Skeletal muscle tissue (tissue), 4 donors: Measurements from ENCODE around the gene CCND2. TPM values are rescaled to one million over a fixed set of nuclear protein-coding genes. Genes with fewer than 3 reads are reported as not detected.

Source experiments
- H3K27ac ChIP-seq: one replicate; pipeline ENCODE4 v1.7.0; 2013; ENCODE audit warnings: mild to moderate bottlenecking, low read depth, low read length, inconsistent platforms
- H3K27me3 ChIP-seq, 3 donors: one replicate each; pipeline ENCODE4 v1.7.0; 2013; ENCODE audit warnings: low read length in 3 of 3; ENCODE audit not compliant: control insufficient read depth in 3 of 3, insufficient read depth in 3 of 3
- H3K36me3 ChIP-seq, 3 donors: one replicate each; pipeline ENCODE4 v1.7.0; 2013; ENCODE audit warnings: low read length in 3 of 3; ENCODE audit not compliant: control insufficient read depth in 3 of 3, insufficient read depth in 3 of 3
- H3K4me1 ChIP-seq, 3 donors: one replicate each; pipeline ENCODE4 v1.7.0; 2013; ENCODE audit warnings: low read length in 3 of 3, mild to moderate bottlenecking in 3 of 3; ENCODE audit not compliant: control insufficient read depth in 3 of 3, insufficient read depth in 3 of 3
- H3K4me3 ChIP-seq, 3 donors: one replicate each; pipeline ENCODE4 v1.7.0; 2013; ENCODE audit warnings: low read length in 3 of 3
- H3K9ac ChIP-seq, 3 donors: one replicate each; pipeline ENCODE4 v1.7.0; 2013; ENCODE audit warnings: low read length in 3 of 3, mild to moderate bottlenecking in 3 of 3, moderate library complexity in 2 of 3, low read depth in 1 of 3
- H3K9me3 ChIP-seq, 3 donors: one replicate each; pipeline ENCODE4 v1.7.0; 2013; ENCODE audit warnings: low read length in 3 of 3; ENCODE audit not compliant: control insufficient read depth in 3 of 3
- total RNA-seq: library from RNA; depleted of rRNA; stranded (reverse); fragments of >200 nt; gene quantifications from one replicate; pipeline ENCODE4 v1.2.3, GENCODE V29; 2014
- donor health status: Osteomylitis.

The CCND2 gene
- total RNA-seq, 1 donor from 2014 or later = 152 TPM

DNA sequence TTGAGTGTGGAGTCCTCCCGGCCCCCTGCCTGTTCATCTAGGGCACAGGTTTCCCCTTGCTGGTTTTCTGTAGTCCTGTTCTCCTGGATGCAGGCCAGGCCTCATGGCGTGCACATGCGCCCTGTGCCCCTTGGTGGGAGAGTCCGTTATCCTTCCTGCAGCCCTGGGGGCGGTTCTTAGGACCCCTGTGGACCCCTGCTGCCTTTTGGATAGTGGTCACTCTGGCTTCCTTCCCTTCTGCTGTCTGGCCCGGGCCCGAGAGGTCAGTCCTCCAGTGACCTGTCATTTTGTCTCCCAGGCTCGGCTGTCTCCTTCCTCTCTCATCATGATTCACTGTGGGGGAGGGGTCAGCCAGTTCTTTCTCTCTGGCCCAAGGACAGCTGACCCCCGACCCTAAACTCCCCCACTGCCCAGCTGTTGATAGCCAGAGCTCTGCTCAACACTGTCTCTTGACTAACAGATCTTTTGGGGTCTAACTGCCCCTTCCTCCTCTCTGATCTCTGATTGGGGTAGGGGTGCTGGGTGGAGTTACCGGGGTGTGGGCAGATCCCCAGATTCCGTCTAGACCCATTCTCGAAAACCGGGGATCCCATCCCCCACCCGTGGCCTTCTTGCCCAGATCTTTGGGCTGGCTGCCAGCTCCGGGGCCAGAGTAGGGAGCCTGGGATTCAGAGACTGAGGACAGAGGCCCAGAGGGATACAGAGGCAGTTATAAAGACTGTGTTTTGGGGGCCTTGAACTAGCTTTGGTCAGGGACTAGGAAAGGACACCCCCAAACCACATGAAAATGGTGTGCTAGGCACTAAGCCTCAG, 7.0 kb downstream of the CCND2 start:
- H3K9me3 ChIP-seq = no peaks in the 10 kb centered on the region
- H3K27ac ChIP-seq = no peak overlapping the region
- H3K27me3 ChIP-seq = peaks cover 7 to 64% (median 16%) of the 10 kb centered on the region in 3 donors
- no peak overlapping the region for H3K4me3 ChIP-seq
- H3K36me3 ChIP-seq = peaks cover 0 to 5% (median 0%) of the 10 kb centered on the region in 3 donors
- peaks cover 16 to 21% (median 21%) of the 10 kb centered on the region in 3 donors for H3K4me1 ChIP-seq
- H3K9ac ChIP-seq = peak overlapping the region in 1 of 3 donors; percentile 8

DNA sequence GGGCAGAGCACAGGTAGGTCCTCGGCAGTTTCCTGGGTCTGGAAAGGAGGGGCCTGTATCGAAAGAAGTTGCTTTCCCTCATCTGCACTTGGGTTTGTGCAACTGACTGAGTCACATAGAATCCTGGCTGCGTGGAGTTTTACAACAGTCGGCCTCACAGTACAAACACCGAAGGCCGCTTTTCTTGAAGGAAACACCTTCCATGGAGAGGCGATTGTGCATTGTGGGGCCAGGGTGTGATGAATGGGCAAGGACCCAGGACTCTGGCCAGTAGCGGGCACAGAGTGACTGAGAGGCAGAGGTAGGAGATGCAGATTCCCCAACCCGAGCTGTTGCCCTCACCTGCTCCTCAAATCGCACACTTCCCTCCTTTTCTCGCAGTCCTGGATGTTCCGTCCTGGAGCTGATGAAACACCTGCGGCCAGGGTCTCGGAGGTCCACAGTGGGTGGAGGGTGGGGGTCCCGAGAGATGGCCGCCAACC, 7.7 kb downstream of the CCND2 start:
- no peak overlapping the region for H3K27ac ChIP-seq
- H3K9me3 ChIP-seq = no peaks in the 10 kb centered on the region
- H3K9ac ChIP-seq = no peak overlapping the region
- no peak overlapping the region for H3K4me3 ChIP-seq
- H3K36me3 ChIP-seq = peaks cover 0 to 5% (median 0%) of the 10 kb centered on the region in 3 donors
- H3K27me3 ChIP-seq = peaks cover under 1 to 62% (median 12%) of the 10 kb centered on the region in 3 donors
- peaks cover 13 to 21% (median 20%) of the 10 kb centered on the region in 3 donors for H3K4me1 ChIP-seq

DNA sequence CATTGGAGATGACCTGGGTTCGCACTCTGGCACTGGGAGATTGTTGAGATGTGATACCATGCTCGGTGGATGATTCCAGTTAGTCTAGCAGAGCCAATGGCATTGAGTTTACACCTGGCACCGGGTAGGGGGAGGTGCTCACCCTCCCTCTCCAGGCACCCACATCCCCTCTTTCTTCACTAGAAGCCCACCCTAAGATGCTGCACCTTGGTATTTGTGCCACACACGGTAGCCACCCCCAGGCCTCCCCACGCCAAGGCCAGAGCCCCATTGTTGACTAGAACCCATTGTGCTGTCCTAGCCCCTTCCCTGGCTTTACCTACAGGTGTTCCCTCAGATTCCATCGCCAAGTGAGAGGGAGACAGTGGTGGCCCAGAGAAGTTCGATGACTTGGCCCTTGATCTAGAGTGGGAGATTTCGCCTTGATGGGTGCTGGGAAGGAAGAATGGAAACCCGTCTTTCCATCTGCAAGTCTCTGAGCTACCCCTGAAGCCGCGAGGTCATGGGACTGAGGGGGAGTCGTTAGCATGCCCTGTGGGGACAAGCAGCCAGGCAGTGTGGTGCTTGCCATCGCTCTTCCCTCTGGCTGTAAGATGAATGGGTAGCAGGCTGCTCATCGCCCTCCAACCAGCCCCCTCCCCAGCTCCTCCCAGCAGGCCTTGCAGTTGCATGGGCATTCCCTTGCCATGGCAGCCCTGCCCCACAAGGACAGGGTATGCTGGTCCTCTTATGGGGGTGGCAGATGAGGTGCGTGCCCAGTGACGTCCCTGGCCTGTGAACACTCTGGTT, 8.7 kb downstream of the CCND2 start:
- H3K27ac ChIP-seq = no peak overlapping the region
- no peaks in the 10 kb centered on the region for H3K9me3 ChIP-seq
- H3K4me1 ChIP-seq = peaks cover 6 to 18% (median 14%) of the 10 kb centered on the region in 3 donors
- peaks cover 0 to 5% (median 0%) of the 10 kb centered on the region in 3 donors for H3K36me3 ChIP-seq
- peaks cover 0 to 65% (median 17%) of the 10 kb centered on the region in 3 donors for H3K27me3 ChIP-seq
- H3K4me3 ChIP-seq = no peak overlapping the region
- no peak overlapping the region for H3K9ac ChIP-seq

DNA sequence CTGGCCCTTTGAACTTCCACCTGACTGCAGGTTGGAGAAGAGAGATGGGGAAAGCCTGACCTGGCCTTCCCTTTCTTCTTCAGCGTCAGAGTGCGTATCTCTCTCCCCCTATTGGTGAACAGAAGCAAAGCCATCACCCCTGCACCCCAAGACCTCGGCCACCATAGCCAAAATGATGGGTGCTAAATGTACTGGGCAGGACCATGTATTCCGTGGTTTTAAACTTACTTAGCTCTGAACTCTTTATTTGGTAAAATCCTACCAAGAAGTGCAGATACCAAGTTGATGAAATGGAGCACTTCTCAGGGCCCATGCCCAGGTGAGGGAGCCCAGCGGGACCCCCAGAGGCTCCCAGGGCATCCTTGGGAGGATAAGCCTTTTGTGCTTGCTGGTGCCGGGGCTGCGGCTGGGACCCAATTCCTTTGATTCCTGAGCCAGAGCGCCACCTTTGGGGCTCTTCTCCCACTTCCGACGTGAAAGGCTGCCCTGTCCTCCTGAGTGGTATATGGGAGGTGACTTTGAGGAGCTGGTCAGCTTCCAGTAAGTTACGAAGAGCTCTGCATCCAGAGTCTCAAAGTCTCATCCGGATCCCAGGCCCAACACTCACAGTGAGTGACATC, 9.4 kb downstream of the CCND2 start:
- H3K36me3 ChIP-seq = peaks cover 0 to 5% (median 0%) of the 10 kb centered on the region in 3 donors
- no peak overlapping the region for H3K27ac ChIP-seq
- H3K9ac ChIP-seq = no peak overlapping the region
- H3K9me3 ChIP-seq = no peaks in the 10 kb centered on the region
- peaks cover 6 to 16% (median 13%) of the 10 kb centered on the region in 3 donors for H3K4me1 ChIP-seq
- H3K4me3 ChIP-seq = no peak overlapping the region
- H3K27me3 ChIP-seq = peaks cover 0 to 64% (median 17%) of the 10 kb centered on the region in 3 donors

DNA sequence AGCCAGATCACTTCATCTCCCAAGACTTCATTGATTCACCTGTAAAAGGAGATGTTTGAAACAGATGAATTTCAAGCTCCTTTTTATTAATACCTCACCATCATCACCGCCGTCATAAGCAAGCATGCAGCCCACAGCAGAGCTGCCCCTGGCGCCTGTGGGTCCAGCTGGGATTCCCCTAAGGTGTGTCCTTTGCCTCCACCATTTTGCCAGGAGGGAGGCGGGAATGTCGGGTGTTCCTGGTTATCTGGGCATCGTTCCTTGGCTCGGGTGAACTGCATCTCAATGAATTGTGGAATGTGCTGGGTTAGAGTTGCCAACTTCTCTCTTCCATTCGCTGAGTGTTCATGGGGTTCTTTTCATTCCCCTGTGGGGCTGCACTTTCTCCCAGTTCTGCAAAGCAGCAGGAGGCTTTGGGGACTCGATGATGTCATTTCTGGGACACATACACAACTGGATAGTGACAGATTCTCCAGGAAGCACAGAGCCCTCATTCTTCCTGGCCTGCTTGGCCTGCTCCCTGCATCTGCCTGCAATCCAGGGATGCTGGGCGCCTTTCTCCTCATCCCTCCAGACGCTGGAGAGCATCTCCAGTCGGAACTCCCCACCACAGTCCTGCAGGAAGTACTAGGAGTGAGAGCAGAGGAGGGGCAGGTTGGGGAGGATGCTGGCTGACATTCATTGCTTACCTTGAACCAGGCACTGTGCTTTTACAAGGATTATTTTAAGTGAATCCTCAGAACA, 10.1 kb downstream of the CCND2 start:
- Histone ChIP-seq H3K4me3 (no peak overlapping the region), H3K4me1 (peaks cover 1 to 11% (median 10%) of the 10 kb centered on the region in 3 donors), H3K27me3 (peaks cover 0 to 67% (median 22%) of the 10 kb centered on the region in 3 donors), H3K27ac (no peak overlapping the region), H3K9ac (no peak overlapping the region), H3K36me3 (peaks cover 0 to 8% (median 0%) of the 10 kb centered on the region in 3 donors), H3K9me3 (no peaks in the 10 kb centered on the region)

DNA sequence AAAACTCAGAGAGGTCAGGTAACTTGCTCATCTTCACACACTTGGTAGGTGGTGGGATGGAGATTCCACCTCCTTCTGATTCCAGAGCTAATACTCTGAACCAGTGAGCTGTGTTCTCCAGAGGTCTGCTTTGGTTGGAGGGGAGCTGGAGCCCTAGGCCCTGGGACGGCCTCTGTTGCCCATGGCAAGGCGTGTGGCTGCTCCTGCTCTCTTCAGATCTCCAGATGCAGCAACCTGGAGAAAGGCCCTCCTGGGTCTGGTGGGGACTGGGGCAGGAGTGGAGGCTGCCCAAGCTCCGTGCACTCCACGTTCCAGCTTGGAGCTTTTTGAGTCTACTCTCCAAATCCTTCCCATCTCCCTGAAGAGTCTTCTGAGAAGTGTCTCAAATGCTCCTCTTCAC, 10.7 kb downstream of the CCND2 start:
- Histone ChIP-seq H3K9ac (no peak overlapping the region), H3K4me3 (no peak overlapping the region), H3K4me1 (peaks cover 0 to 9% (median 8%) of the 10 kb centered on the region in 3 donors), H3K27ac (no peak overlapping the region), H3K9me3 (no peaks in the 10 kb centered on the region), H3K36me3 (peaks cover 0 to 8% (median 0%) of the 10 kb centered on the region in 3 donors), H3K27me3 (peaks cover 0 to 68% (median 24%) of the 10 kb centered on the region in 3 donors)

DNA sequence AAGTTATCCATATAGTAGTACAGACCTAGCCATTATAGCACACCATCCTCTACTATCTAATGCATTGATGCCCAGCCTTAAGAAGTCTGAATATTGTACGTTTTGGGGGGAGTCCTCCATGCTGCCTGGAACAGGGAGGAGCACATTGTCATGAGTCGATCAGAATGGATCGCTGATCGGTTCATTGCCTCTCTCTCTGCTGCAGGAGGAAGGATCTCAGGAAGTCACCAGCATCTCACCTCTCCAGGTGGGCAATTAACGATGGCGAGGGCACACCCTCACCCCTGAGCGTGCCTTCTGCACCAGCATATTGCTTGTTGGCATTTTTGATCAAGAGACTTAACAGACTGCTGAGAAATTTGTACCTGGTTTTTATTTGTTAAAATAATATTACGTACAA, 11.5 kb downstream of the CCND2 start:
- Histone ChIP-seq H3K36me3 (peaks cover 0 to 4% (median 0%) of the 10 kb centered on the region in 3 donors), H3K4me1 (peaks cover 0 to 9% (median 8%) of the 10 kb centered on the region in 3 donors), H3K27ac (no peak overlapping the region)

DNA sequence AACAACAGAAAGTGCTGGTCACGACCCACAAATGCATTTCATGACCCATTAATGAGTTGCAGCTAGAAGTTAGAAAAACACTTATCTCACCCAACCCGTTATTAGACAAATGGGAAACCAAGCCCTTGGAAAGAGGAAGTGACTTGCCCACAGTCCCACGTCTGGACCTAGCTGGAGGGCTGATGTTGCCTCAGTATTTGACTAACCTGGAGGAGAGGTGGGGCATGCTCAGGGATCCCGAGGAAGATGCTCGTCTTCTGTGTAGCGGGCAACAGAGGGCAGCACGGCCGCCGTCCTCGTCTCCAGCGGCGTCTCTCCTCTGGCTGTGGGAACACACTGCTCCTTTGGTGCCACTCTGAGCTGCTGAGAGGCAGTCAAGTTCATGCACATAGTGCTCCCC, 12.7 kb downstream of the CCND2 start:
- peaks cover 0 to 70% (median 23%) of the 10 kb centered on the region in 3 donors for H3K27me3 ChIP-seq
- H3K4me1 ChIP-seq = peaks cover 0 to 9% (median 4%) of the 10 kb centered on the region in 3 donors
- H3K36me3 ChIP-seq = peaks cover 0 to 3% (median 0%) of the 10 kb centered on the region in 3 donors
- no peaks in the 10 kb centered on the region for H3K9me3 ChIP-seq
- no peak overlapping the region for H3K9ac ChIP-seq
- no peak overlapping the region for H3K4me3 ChIP-seq
- H3K27ac ChIP-seq = no peak overlapping the region

More for the DNA sequence above, 11.5 kb downstream of the CCND2 start:
- Histone ChIP-seq H3K9ac (no peak overlapping the region), H3K4me3 (no peak overlapping the region), H3K27me3 (peaks cover 0 to 72% (median 27%) of the 10 kb centered on the region in 3 donors), H3K9me3 (no peaks in the 10 kb centered on the region)

DNA sequence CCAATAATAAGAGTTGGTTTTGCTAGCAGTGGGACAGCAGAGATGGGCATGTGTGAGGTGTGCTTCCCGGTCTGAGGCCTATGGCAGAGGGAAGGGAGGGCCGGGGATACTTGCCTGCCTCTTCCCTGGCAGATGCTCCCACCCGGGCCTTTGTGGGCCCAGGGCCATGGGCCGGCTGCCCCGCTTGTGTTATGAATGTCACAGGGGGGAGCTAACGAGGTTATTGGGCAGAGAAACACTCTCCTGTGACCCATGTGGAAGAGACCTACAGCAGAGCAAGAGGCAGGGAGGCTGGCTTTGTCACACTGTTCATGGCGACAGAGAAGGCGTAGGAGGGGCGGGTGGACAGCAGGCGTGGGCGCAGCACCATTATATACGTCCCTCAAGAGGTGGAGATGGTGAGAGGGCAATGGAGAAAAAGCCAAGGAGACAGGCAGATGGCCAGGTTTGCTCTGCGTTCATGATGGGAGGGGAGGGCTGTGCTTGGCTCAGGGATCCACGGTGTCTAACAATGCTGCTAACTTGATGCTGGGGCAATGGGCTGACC, 13.3 kb downstream of the CCND2 start:
- Histone ChIP-seq H3K9me3 (no peaks in the 10 kb centered on the region), H3K27ac (no peak overlapping the region), H3K4me3 (no peak overlapping the region), H3K36me3 (peaks cover 0 to 3% (median 0%) of the 10 kb centered on the region in 3 donors), H3K4me1 (peaks cover 0 to 9% (median 3%) of the 10 kb centered on the region in 3 donors), H3K9ac (no peak overlapping the region), H3K27me3 (peaks cover 0 to 66% (median 23%) of the 10 kb centered on the region in 3 donors)
